Measurements from ENCODE around the gene C2CD2.
A peak's percentile ranks its signal among the peaks of the same experiment; 100 is the strongest.

Gene C2CD2

GRCh38 chr21:41962425-41962966 is 8.7 kb upstream of the C2CD2 start:
- H2AFZ ChIP-seq (ENCODE audit: low read length): no peak overlapping the region
- TF ChIP-seq EZH2 (IDR thresholded peaks at IDR 0.05; ENCODE audit: borderline replicate concordance, low read length) (no peak), CTCF (IDR thresholded peaks at IDR 0.05; ENCODE audit: low read length) (peak; percentile 23; the same call in 1 of the 2 replicates)
- H3K4me1 ChIP-seq (ENCODE audit: insufficient read depth, low read length, severe bottlenecking): peaks cover 29% of the 10 kb centered on the region
- no peaks in the 10 kb centered on the region for H3K79me2 ChIP-seq (ENCODE audit: insufficient read depth, low read length)
- H3K36me3 ChIP-seq (ENCODE audit: insufficient read depth, low read length): no peaks in the 10 kb centered on the region
- no peaks in the 10 kb centered on the region for H3K9me2 ChIP-seq (ENCODE audit: low read depth, low read length)
- H4K20me1 ChIP-seq (ENCODE audit: insufficient read depth, low read length): no peaks in the 10 kb centered on the region
- 0 out of 2 replicates have a peak, but pooled peaks cover 4% of the 10 kb centered on the region for H3K27me3 ChIP-seq (ENCODE audit: insufficient read depth, low read length)
- no peak overlapping the region for H3K4me3 ChIP-seq (ENCODE audit: low read depth, low read length, poor library complexity, severe bottlenecking)
- no peak overlapping the region for H3K9ac ChIP-seq (ENCODE audit: low read length)
- no peaks in the 10 kb centered on the region for H3K9me3 ChIP-seq (ENCODE audit: low read length)
- H3K4me2 ChIP-seq (ENCODE audit: low read length): no peak overlapping the region
- no peaks in the 10 kb centered on the region for H3F3A ChIP-seq (ENCODE audit: insufficient read depth, low read length)
- H3K27ac ChIP-seq (ENCODE audit: low read depth, low read length, poor library complexity, severe bottlenecking): no peak overlapping the region

- Histone ChIP-seq H3K36me3 (ENCODE audit: insufficient read depth, low read length) (no peaks in the 10 kb centered on the region), H3F3A (ENCODE audit: insufficient read depth, low read length) (no peaks in the 10 kb centered on the region), H3K27me3 (ENCODE audit: insufficient read depth, low read length) (0 out of 2 replicates have a peak, but pooled peaks cover 11% of the 10 kb centered on the region), H3K27ac (ENCODE audit: low read depth, low read length, poor library complexity, severe bottlenecking) (no peak overlapping the region), H2AFZ (ENCODE audit: low read length) (no peak overlapping the region), H3K4me3 (ENCODE audit: low read depth, low read length, poor library complexity, severe bottlenecking) (no peak overlapping the region), H3K4me2 (ENCODE audit: low read length) (peak overlapping the region; percentile 17; the same call in 1 of the 2 replicates), H4K20me1 (ENCODE audit: insufficient read depth, low read length) (no peaks in the 10 kb centered on the region), H3K9me3 (ENCODE audit: low read length) (no peaks in the 10 kb centered on the region), H3K9me2 (ENCODE audit: low read depth, low read length) (no peaks in the 10 kb centered on the region), H3K79me2 (ENCODE audit: insufficient read depth, low read length) (no peaks in the 10 kb centered on the region), H3K4me1 (ENCODE audit: insufficient read depth, low read length, severe bottlenecking) (peaks cover 29% of the 10 kb centered on the region), H3K9ac (ENCODE audit: low read length) (no peak overlapping the region)
- no peak for TF ChIP-seq CTCF (IDR thresholded peaks at IDR 0.05; ENCODE audit: low read length)
- TF ChIP-seq EZH2 (IDR thresholded peaks at IDR 0.05; ENCODE audit: borderline replicate concordance, low read length): no peak
These were observed 7.9 kb upstream of the C2CD2 start for GRCh38 chr21:41961753-41962152.

- Histone ChIP-seq H3K79me2 (ENCODE audit: insufficient read depth, low read length) (no peaks in the 10 kb centered on the region), H2AFZ (ENCODE audit: low read length) (no peak overlapping the region), H3F3A (ENCODE audit: insufficient read depth, low read length) (no peaks in the 10 kb centered on the region), H3K27ac (ENCODE audit: low read depth, low read length, poor library complexity, severe bottlenecking) (no peak overlapping the region), H3K36me3 (ENCODE audit: insufficient read depth, low read length) (no peaks in the 10 kb centered on the region), H4K20me1 (ENCODE audit: insufficient read depth, low read length) (no peaks in the 10 kb centered on the region), H3K9me3 (ENCODE audit: low read length) (no peaks in the 10 kb centered on the region), H3K4me2 (ENCODE audit: low read length) (peak overlapping the region; percentile 17; the same call in 1 of the 2 replicates), H3K4me1 (ENCODE audit: insufficient read depth, low read length, severe bottlenecking) (peaks cover 29% of the 10 kb centered on the region), H3K4me3 (ENCODE audit: low read depth, low read length, poor library complexity, severe bottlenecking) (no peak overlapping the region), H3K9ac (ENCODE audit: low read length) (no peak overlapping the region), H3K27me3 (ENCODE audit: insufficient read depth, low read length) (0 out of 2 replicates have a peak, but pooled peaks cover 11% of the 10 kb centered on the region), H3K9me2 (ENCODE audit: low read depth, low read length) (no peaks in the 10 kb centered on the region)
- no peak for TF ChIP-seq EZH2 (IDR thresholded peaks at IDR 0.05; ENCODE audit: borderline replicate concordance, low read length)
- no peak for TF ChIP-seq CTCF (IDR thresholded peaks at IDR 0.05; ENCODE audit: low read length)
These were observed 7.5 kb upstream of the C2CD2 start for GRCh38 chr21:41961282-41961701.
